Left kidney (tissue), 8 donors: ENCODE data around the gene SKP2. TPM values are rescaled to one million over a fixed set of nuclear protein-coding genes. Genes with fewer than 3 reads are reported as not detected.
"Not testable (repeated sequence)": the region's sequence is repeated elsewhere in the genome, so short reads cannot be mapped to it uniquely, and the experiment has no call there.

ENCODE experiments used
- DNase-seq: peaks from one replicate; pipeline ENCODE4 v3.0.0-alpha.2; 2013
- long read RNA-seq, 8 donors: transcript quantifications; one replicate each; lab custom pipeline, GENCODE V29; 2026
- polyA plus RNA-seq: library from polyadenylated mRNA; unstranded; fragments of 120-200 nt; gene quantifications from one replicate; pipeline ENCODE4 v1.2.1, GENCODE V29; 2013; ENCODE audit not compliant: insufficient read length

The SKP2 gene
- 55.5 TPM for polyA plus RNA-seq
- long read RNA-seq, donor 1, transcript SKP2-202 (10 exons, 3,759 nt), result major isoform, 11 of 24 reads
- long read RNA-seq, donor 1, partial matches to known transcripts, result 5 of 24 reads
- long read RNA-seq, donor 1, other reads (novel, unspliced or antisense), result 7 of 24 reads
- long read RNA-seq, donor 2, transcript SKP2-202 (10 exons, 3,759 nt), result major isoform, 13 of 14 reads
- long read RNA-seq, donor 2, partial matches to known transcripts, result 0 of 14 reads
- long read RNA-seq, donor 2, other reads (novel, unspliced or antisense), result 0 of 14 reads
- long read RNA-seq, donor 3, transcript SKP2-202 (10 exons, 3,759 nt), result major isoform, 6 of 8 reads
- long read RNA-seq, donor 3, partial matches to known transcripts, result 0 of 8 reads
- long read RNA-seq, donor 3, other reads (novel, unspliced or antisense), result 0 of 8 reads
- long read RNA-seq, donor 4, result 0 reads
- long read RNA-seq, donor 5, transcript SKP2-202 (10 exons, 3,759 nt), result major isoform, 11 of 14 reads
- long read RNA-seq, donor 5, partial matches to known transcripts, result 0 of 14 reads
- long read RNA-seq, donor 5, other reads (novel, unspliced or antisense), result 0 of 14 reads
- long read RNA-seq, donor 6, transcript SKP2-202 (10 exons, 3,759 nt), result major isoform, 9 of 32 reads
- long read RNA-seq, donor 6, partial matches to known transcripts, result 5 of 32 reads
- long read RNA-seq, donor 6, other reads (novel, unspliced or antisense), result 17 of 32 reads
- long read RNA-seq, donor 7, transcript SKP2-202 (10 exons, 3,759 nt), result major isoform, 16 of 33 reads
- long read RNA-seq, donor 7, partial matches to known transcripts, result 15 of 33 reads
- long read RNA-seq, donor 7, other reads (novel, unspliced or antisense), result 0 of 33 reads
- long read RNA-seq, donor 8, partial matches to known transcripts, result 0 of 1 reads
- long read RNA-seq, donor 8, other reads (novel, unspliced or antisense), result 0 of 1 reads

GRCh38 chr5:36151434-36152323 is at the start of gene SKP2, which contains the start of gene LMBRD2:
Gene SKP2 (plus strand): TSS chr5:36152111. CDS start chr5:36152263, 152 bp downstream.
Gene LMBRD2 (minus strand): TSS chr5:36151887. CDS start chr5:36143349, 8,538 bp downstream.
- peak; percentile 97 for DNase-seq

GRCh38 chr5:36105819-36106218 is 46.1 kb upstream of the SKP2 start:
- no peak for DNase-seq

DNA sequence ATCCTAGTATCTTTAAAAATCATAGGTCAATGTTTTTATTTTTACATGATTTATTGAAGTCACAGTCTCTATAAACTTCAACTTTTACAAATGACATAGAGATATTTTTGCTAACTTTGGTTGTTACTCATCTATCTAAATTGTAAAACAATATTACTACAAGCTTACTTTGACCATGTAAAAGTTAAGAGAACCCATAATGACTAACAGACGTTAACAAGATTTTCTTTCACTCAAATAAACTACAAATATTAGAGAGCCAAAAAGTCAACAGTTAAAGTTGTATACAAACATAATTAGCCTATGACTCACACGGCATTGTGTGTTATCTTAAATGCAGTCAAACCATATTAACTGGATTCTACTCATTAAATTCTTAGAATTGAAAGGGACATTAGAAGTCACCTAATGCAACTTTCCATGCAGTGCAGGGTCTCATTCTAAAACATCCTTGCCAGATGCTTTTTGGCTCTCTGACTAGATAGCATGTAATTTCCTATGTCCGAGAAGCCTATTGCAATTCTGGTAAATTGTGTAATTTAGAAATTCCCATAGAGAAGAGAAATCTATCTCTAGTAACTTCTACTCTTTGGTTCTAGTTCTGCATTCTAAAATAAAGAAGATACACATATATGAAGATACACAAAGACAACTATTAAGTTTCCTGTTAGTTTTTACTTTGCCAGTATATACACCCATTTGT is 43.0 kb upstream of the SKP2 start:
- no peak for DNase-seq

GRCh38 chr5:36111238-36111637 is 40.7 kb upstream of the SKP2 start:
- no peak for DNase-seq

DNA sequence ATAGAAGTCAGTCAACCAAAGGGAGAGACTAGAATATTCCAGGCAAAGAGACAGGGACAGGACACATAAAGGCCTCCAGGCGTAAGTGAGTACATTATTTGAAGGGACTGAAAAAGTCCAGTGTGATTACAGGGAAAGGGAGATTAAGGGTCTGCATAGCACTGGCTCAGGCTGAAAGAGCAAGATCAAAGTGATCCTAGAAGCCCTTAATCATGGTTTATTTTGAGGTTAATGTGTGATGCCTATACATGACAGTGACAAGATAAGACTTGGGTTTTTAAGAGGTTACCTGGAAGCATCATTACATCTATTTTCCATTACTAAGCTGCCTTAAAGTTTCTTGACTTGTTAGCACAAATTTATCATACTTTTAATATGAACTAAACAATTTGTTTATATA is 26.0 kb upstream of the SKP2 start:
- DNase-seq, result no peak

DNA sequence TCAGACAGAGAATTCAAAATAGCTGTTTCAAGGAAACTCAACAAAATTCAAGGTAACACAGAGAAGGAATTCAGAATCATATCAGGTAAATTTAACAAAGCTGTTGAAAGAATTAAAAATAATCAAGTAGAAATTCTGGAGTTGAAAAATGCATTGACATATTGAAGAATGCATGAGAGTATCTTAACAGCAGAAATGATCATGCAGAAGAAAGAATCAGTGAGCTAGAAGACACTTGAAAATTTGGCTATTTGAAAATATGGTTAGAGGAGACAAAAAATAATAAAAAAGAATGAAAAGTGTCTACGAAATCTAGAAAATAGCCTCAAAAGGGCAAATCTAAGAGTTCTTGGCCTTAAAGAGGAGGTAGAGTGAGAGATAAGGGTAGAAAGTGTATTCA is 23.1 kb upstream of the SKP2 start:
- DNase-seq, result no peak

DNA sequence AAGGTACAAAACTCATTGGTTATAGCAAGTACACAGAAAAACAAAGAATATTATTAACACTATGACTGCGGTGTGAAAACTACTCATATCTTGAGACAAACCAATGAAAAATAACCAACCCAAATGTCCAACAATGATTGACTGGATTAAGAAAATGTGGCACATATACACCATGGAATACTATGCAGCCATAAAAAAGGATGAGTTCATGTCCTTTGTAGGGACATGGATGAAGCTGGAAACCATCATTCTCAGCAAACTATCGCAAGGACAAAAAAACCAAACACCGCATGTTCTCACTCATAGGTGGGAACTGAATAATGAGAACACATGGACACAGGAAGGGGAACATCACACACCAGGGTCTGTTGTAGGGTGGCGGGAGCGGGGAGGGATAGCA is 22.2 kb upstream of the SKP2 start:
- not testable (repeated sequence) for DNase-seq

DNA sequence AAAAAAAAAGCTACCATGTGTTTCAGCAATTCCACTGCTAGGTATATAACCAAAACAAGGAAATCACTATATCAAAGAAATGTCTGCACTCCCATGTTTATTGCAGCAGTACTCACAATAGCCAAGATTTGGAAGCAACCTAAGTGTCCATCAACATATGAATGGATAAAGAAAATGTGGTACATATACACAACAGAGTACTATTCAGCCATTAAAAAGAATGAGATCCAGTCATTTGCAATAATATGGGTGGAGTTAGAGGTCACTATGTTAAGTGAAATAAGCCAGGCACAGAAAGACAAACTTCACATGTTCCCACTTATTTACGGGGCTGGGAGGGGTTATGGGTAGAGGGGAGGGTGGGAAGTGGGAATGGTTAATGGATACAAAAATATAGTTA is 18.9 kb upstream of the SKP2 start:
- not testable (repeated sequence) for DNase-seq

GRCh38 chr5:36135988-36136387 is 15.9 kb upstream of the SKP2 start:
- no peak for DNase-seq

GRCh38 chr5:36136581-36136980 is 15.3 kb upstream of the SKP2 start:
- no peak for DNase-seq

DNA sequence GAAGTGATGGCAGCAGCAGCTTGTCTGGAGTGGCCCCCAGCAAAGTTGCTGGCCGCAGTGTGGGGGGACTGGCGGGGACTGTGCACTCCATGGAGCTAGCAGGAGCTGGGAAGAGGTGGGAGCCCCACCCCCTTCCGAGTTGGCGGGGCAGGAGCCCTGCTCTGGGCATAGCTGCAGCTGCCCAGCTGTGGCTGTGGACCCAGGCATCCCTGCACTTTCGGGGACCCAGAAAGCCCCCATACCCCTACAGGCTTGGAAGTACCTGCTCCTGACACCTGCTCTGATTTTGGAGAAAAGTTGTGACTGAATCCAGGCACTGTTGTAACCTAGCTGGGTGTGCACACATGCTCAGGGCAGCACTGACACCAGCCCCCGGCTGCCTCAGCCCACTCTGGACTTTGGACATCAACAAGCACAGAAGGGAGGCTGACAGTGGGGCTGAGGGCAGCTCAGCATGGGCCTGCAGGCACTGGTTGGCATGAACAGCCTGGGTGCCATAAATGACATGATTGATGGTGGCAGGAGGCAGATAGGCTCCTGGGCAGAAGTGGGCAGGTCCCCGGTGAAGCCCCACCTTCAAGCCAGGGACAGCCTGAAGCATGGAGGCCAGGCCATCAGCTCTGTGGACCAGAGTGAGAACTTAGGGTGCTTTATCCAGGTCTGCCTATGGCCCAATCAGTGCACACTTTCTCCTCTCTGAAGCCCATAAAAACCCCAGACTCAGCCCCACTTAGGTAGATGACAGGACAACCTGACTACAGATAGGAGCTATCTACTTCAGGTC is 12.8 kb upstream of the SKP2 start:
- no peak for DNase-seq

DNA sequence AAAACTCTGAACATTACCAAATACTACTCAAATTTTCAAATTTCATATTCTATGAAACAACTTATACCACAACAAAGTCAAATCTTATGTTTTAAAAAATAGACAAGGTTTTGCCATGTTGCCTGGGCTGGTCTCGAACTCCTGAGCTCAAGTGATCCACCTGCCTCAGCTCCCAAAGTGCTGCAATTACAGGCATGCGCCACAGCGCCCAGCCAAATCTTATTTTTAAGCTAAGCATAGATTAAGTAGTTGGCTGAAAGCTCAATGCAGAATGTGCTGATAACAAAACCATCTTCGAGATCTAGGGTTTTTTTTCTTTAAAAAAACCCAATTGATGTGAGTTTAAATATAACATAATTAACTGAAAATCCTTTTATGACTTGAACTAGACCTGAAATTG is 6.6 kb upstream of the SKP2 start:
- no peak for DNase-seq

DNA sequence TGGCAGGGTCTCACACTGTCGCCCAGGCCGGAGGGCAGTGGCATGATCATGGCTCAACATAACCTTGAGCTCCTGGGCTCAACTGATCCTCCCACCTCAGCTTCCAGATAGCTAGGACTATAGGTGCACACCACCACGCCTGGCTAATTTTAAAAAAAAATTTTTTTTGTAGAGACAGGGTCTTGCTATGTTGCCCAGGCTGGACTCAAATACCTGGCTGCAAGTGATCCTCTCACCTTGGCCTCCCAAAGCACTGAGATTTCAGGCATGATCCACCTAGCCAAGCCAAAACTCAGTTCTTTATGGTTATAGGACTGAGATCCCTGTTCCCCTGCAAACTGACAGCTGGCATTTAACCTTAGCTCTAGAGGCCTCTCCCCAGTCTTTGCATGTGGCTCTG is 5.5 kb upstream of the SKP2 start:
- no peak for DNase-seq

DNA sequence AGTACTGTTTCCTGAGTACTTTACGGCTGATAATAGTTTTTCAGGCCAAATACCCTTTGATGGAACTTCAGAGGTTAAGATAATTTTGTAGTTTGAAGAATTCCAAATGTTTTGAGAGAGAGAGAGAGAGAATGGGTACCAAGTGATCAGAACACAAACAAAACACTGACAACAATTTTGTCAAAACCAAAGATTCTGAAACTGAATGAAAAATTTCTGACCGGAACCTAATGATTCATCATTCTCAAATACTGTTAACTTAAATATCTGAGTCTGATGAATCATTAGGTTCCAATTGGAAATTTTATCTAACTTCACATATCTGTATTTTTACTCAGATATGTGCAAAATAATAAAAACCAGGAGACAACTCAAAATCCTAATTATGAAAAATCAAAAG is 4.2 kb upstream of the SKP2 start:
- no peak for DNase-seq

DNA sequence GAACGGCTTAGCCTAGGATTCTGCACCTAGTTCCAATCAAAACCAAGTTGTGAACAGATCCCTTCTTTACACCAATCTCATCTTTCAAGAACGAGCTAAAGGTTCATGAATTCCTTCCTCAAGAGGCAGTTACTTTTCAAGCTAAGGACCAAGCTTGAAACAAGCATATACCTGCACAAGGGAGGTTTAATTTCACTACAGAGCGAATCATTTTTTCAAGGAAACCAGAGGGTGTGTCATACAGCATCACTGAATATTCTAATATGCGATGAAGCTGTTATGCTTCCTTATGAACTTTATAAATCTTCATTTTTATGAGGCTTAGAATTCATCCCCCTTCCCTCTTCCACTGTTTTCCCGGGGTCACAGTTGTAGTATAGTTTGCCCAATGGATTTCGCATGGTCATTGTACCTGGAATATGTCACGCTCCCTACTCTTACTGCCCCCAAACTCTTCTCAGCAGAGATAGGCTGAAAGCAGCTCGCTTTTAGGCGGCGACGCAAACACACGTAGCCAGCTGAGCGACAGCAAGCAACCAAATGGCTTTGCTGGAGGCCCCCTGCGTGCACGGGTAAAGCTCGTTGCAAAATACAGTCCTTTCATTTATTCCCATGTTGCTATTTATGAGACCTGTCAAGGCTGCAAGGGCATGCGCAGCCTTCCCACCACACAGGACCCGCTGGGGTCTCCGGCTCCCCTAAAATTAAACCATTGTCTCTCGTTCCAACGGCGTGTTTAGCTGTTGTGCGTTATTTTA is 1.1 kb upstream of the SKP2 start:
- no peak for DNase-seq

- DNase-seq, result no peak
These were observed 700 bp downstream of the SKP2 start for GRCh38 chr5:36152324-36153297.

GRCh38 chr5:36153298-36153677 is 1.4 kb downstream of the SKP2 start:
- DNase-seq, result no peak

GRCh38 chr5:36153726-36154125 is 1.8 kb downstream of the SKP2 start:
- no peak for DNase-seq
